ENCODE data around the gene PKMYT1.
"Not testable (repeated sequence)": the region's sequence is repeated elsewhere in the genome, so short reads cannot be mapped to it uniquely, and the experiment has no call there.

The PKMYT1 gene

DNA sequence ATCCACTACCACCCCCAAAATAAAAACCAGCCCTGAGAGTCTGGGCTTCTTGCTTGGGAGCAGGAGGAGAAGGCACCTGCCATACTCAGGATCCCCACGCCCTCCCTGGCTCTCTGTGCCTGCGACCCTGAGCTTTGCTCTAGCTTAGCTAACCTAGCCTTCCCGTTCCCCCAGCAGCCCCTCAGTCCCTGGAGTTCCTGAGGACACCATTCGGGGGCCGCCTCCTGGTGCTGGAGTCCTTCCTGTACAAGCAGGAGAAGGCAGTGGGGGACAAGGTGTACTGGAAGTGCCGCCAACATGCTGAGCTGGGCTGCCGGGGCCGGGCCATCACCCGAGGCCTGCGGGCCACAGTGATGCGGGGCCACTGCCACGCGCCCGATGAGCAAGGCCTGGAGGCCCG, 50.0 kb downstream of the PKMYT1 start:
- TF ChIP-seq NFRKB (IDR thresholded peaks at IDR 0.05) (no peak), FOXA1 (IDR thresholded peaks at IDR 0.05) (no peak), ZNF384 (IDR thresholded peaks at IDR 0.05) (no peak), PKNOX1 (IDR thresholded peaks at IDR 0.05) (no peak), L3MBTL2 (conservative IDR thresholded peaks at IDR 0.05) (no peak), FOXM1 (IDR thresholded peaks at IDR 0.05; ENCODE audit: borderline replicate concordance) (no peak), SP1 (IDR thresholded peaks at IDR 0.05) (no peak), HDGF (IDR thresholded peaks at IDR 0.05; ENCODE audit: borderline replicate concordance) (no peak)
- DNase-seq (ENCODE audit: extremely low spot score), result no peak
- POLR2A ChIA-PET, result no interaction called here
- CTCF ChIA-PET, result interaction anchor here (1.1 kb wide), 1 partner anchor 54 kb away, joined by 3 read pairs; no protein-coding TSS in a partner anchor

GRCh38 chr16:2929693-2930092, 50.6 kb downstream of the PKMYT1 start:
- peak; percentile 3 for DNase-seq (ENCODE audit: extremely low spot score)
- ChIA-PET CTCF (interaction anchor here (1.1 kb wide), 1 partner anchor 53 kb away, joined by 3 read pairs; no protein-coding TSS in a partner anchor), POLR2A (no interaction called here)
- TF ChIP-seq HDGF (IDR thresholded peaks at IDR 0.05; ENCODE audit: borderline replicate concordance) (no peak), FOXA1 (IDR thresholded peaks at IDR 0.05) (no peak), L3MBTL2 (conservative IDR thresholded peaks at IDR 0.05) (no peak)

DNA sequence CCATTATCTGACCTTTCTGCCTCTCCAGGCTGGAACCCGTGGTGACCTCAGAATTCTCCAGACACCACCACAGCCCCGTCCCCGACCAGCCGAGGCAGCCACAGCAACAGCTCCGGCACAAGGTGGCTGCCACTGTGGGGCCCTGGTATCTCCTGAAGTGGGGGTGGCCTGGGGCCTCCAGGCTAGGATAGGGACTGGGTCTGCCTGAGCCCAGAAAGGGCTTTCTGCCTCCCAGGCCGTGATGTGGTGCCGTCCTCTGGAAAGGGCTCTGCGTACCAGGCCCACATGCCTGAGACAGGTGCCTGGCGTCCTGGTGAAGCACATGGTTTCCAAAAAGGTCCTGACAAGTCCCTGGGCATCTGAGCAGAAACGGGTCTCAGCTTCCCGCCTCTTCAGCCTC, 51.5 kb downstream of the PKMYT1 start:
- ChIA-PET CTCF (interaction anchor here (0.6 kb wide), 1 partner anchor 153 kb away, joined by 5 read pairs; no protein-coding TSS in a partner anchor), POLR2A (no interaction called here)

DNA sequence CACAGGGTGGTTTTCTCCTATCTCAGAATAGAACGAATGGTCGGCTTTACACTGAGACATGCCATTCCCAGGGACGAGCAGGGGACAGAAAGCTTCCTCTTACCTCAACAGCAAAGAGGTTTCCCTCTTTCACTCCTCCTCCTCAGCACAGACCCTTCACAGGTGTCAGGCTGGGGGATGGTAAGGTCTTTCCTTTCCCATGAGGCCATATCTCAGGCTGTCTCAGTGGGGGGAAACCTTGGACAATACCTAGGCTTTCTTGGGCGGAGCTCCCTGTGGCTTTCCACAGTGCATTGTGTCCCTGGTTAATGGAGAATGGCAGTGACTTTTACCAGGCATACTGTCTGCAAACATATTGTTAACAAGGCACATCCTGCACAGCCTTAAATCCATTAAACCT, 52.1 kb downstream of the PKMYT1 start:
- POLR2A ChIA-PET; DNase-seq (ENCODE audit: extremely low spot score): not testable (repeated sequence)
- CTCF ChIA-PET, result interaction anchor here (0.6 kb wide), 1 partner anchor 154 kb away, joined by 5 read pairs; no protein-coding TSS in a partner anchor

More for the DNA sequence above, 51.5 kb downstream of the PKMYT1 start:
- DNase-seq (ENCODE audit: extremely low spot score), result no peak
- TF ChIP-seq CTBP1 (IDR thresholded peaks at IDR 0.05; ENCODE audit: borderline replicate concordance), result no peak
- TF ChIP-seq HDGF (IDR thresholded peaks at IDR 0.05; ENCODE audit: borderline replicate concordance), result no peak
- TF ChIP-seq FOXM1 (IDR thresholded peaks at IDR 0.05; ENCODE audit: borderline replicate concordance), result no peak
- TF ChIP-seq ELF4 (IDR thresholded peaks at IDR 0.05), result no peak
- TF ChIP-seq TARDBP (IDR thresholded peaks at IDR 0.05), result no peak
- TF ChIP-seq NFRKB (IDR thresholded peaks at IDR 0.05), result no peak
- TF ChIP-seq ZNF384 (IDR thresholded peaks at IDR 0.05), result no peak

DNA sequence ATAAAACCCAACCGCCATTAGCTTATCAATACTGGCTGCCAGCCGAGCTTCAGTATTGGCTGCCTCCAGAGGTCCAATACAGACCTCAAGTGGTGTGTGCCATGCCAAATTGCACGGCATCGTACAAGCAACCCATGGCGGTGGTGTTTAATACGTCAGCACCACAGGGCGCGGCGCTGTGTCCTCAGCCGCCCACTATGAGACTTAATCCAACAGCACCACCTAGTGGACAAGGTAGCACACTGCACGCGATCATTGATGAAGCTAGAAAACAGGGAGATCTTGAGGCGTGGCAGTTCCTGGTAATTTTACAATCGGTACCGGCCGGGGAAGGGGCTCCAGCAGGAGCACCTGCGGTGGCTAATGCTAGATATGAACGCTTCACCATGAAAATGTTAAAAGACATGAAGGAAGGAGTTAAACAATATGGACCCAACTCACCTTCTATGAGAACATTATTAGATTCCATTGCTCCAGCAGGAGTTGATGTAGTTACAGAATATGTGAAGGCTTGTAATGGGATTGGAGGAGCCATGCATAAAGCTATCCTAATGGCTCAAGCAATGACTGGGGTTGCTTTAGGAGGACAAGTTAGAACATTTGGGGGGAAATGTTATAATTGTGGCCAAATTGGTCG, 53.1 kb downstream of the PKMYT1 start:
- ChIA-PET CTCF (interaction anchor here (0.6 to 1.9 kb wide), 15 partner anchors 10 to 415 kb away, joined by 3 to 13 read pairs (median 5); partner anchors contain the start of gene FLYWCH2), POLR2A (interaction anchor here (0.5 to 1.2 kb wide), 3 partner anchors 59 to 245 kb away, joined by 3 to 4 read pairs (median 3); partner anchors contain the start of gene KCTD5)
- peak; percentile 80 for DNase-seq (ENCODE audit: extremely low spot score)
- TF ChIP-seq L3MBTL2 (conservative IDR thresholded peaks at IDR 0.05) (peak; percentile 55), ARNT (IDR thresholded peaks at IDR 0.05) (no peak)

- POLR2A ChIA-PET, result interaction anchor here (0.7 to 1.2 kb wide), 2 partner anchors 143 to 244 kb away, joined by 3 to 4 read pairs; partner anchors contain the start of gene KCTD5
- TF ChIP-seq SP1 (IDR thresholded peaks at IDR 0.05) (no peak), FOXM1 (IDR thresholded peaks at IDR 0.05; ENCODE audit: borderline replicate concordance) (no peak), FOXA1 (IDR thresholded peaks at IDR 0.05) (no peak), CTBP1 (IDR thresholded peaks at IDR 0.05; ENCODE audit: borderline replicate concordance) (no peak), ARNT (IDR thresholded peaks at IDR 0.05) (no peak), ELF4 (IDR thresholded peaks at IDR 0.05) (no peak), NFRKB (IDR thresholded peaks at IDR 0.05) (no peak), L3MBTL2 (conservative IDR thresholded peaks at IDR 0.05) (no peak), ZNF384 (IDR thresholded peaks at IDR 0.05) (no peak), BHLHE40 (IDR thresholded peaks at IDR 0.05; ENCODE audit: borderline replicate concordance) (no peak), HDGF (IDR thresholded peaks at IDR 0.05; ENCODE audit: borderline replicate concordance) (no peak), LEF1 (IDR thresholded peaks at IDR 0.05; ENCODE audit: borderline replicate concordance) (no peak), PKNOX1 (IDR thresholded peaks at IDR 0.05) (no peak), TARDBP (IDR thresholded peaks at IDR 0.05) (no peak), FOXK2 (IDR thresholded peaks at IDR 0.05) (no peak), SUZ12 (IDR thresholded peaks at IDR 0.05) (no peak)
- DNase-seq (ENCODE audit: extremely low spot score), result no peak
- CTCF ChIA-PET, result interaction anchor here (0.7 to 1.9 kb wide), 10 partner anchors 10 to 414 kb away, joined by 3 to 13 read pairs (median 5); no protein-coding TSS in a partner anchor
Measured at GRCh38 chr16:2926650-2926999, 53.6 kb downstream of the PKMYT1 start.

GRCh38 chr16:2925951-2926649, 54.1 kb downstream of the PKMYT1 start:
- ChIA-PET POLR2A (interaction anchor here (1.2 kb wide), 1 partner anchor 244 kb away, joined by 4 read pairs; the partner anchor contains the start of gene KCTD5), CTCF (interaction anchor here (1.2 to 1.9 kb wide), 7 partner anchors 9 to 125 kb away, joined by 4 to 13 read pairs (median 5); no protein-coding TSS in a partner anchor)
- no peak for TF ChIP-seq NFRKB (IDR thresholded peaks at IDR 0.05)
- TF ChIP-seq ELF4 (IDR thresholded peaks at IDR 0.05), result no peak
- TF ChIP-seq ZNF384 (IDR thresholded peaks at IDR 0.05), result no peak
- no peak for TF ChIP-seq TARDBP (IDR thresholded peaks at IDR 0.05)
- no peak for TF ChIP-seq FOXK2 (IDR thresholded peaks at IDR 0.05)
- TF ChIP-seq CTBP1 (IDR thresholded peaks at IDR 0.05; ENCODE audit: borderline replicate concordance), result no peak
- TF ChIP-seq HDGF (IDR thresholded peaks at IDR 0.05; ENCODE audit: borderline replicate concordance), result no peak
- TF ChIP-seq BHLHE40 (IDR thresholded peaks at IDR 0.05; ENCODE audit: borderline replicate concordance), result no peak
- no peak for TF ChIP-seq FOXA1 (IDR thresholded peaks at IDR 0.05)
- TF ChIP-seq FOXM1 (IDR thresholded peaks at IDR 0.05; ENCODE audit: borderline replicate concordance), result no peak
- no peak for TF ChIP-seq SP1 (IDR thresholded peaks at IDR 0.05)
- TF ChIP-seq ARNT (IDR thresholded peaks at IDR 0.05), result no peak
- no peak for TF ChIP-seq L3MBTL2 (conservative IDR thresholded peaks at IDR 0.05)
- TF ChIP-seq SUZ12 (IDR thresholded peaks at IDR 0.05), result no peak
- no peak for TF ChIP-seq PKNOX1 (IDR thresholded peaks at IDR 0.05)
- no peak for TF ChIP-seq LEF1 (IDR thresholded peaks at IDR 0.05; ENCODE audit: borderline replicate concordance)
- no peak for DNase-seq (ENCODE audit: extremely low spot score)

Measured in HEK293T (cell line).